ENCODE results near the gene SRP72.

DNA sequence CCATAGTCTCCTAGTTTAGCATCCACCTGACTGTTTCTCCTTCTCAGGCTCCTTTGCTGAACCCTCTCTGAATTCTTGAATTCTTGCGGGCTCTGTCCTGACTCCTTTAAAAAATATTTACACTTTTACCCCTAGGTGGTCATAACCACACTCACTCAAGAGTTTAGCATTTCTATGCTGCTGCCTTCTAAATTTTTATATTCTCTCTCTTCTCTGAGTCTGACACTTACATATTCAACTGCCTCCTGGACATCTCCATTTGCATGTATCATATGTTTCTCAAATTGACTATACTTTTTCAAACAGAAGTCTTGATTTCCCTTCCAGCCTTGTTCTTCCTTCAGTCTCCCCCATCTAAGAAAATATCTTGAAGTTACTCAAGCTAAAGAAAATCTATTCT lies 69.7 kb downstream of the SRP72 start:
- no peak for TF ChIP-seq EZH2 (IDR thresholded peaks at IDR 0.05; ENCODE audit: borderline replicate concordance, insufficient read depth, low read depth, low read length, poor library complexity, severe bottlenecking)
- TF ChIP-seq, protein P1, sequence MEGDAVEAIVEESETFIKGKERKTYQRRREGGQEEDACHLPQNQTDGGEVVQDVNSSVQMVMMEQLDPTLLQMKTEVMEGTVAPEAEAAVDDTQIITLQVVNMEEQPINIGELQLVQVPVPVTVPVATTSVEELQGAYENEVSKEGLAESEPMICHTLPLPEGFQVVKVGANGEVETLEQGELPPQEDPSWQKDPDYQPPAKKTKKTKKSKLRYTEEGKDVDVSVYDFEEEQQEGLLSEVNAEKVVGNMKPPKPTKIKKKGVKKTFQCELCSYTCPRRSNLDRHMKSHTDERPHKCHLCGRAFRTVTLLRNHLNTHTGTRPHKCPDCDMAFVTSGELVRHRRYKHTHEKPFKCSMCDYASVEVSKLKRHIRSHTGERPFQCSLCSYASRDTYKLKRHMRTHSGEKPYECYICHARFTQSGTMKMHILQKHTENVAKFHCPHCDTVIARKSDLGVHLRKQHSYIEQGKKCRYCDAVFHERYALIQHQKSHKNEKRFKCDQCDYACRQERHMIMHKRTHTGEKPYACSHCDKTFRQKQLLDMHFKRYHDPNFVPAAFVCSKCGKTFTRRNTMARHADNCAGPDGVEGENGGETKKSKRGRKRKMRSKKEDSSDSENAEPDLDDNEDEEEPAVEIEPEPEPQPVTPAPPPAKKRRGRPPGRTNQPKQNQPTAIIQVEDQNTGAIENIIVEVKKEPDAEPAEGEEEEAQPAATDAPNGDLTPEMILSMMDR (IDR thresholded peaks at IDR 0.05): no peak
